Keratinocyte (primary cell): ENCODE results near the gene NGFR.

Source experiments
- CTCF ChIP-seq, 3 experiments: IDR thresholded peaks in 1 of 3; conservative IDR thresholded peaks in 1 of 3; optimal IDR thresholded peaks in 1 of 3; 2 replicates in 2 of 3; 3 replicates in 1 of 3; pipeline versions ENCODE3 to v1.5.1; 2011; ENCODE audit warnings: low read length in 3 of 3, mild to moderate bottlenecking in 3 of 3, moderate library complexity in 2 of 3, control low read depth in 1 of 3, inconsistent platforms in 1 of 3; ENCODE audit not compliant: insufficient read depth in 2 of 3; ENCODE audit errors: extremely low read depth in 1 of 3
- EZH2 ChIP-seq: IDR thresholded peaks from one replicate; pipeline ENCODE4 v1.6.1; 2012; ENCODE audit warnings: inconsistent platforms, mild to moderate bottlenecking, low read length, moderate library complexity

DNA sequence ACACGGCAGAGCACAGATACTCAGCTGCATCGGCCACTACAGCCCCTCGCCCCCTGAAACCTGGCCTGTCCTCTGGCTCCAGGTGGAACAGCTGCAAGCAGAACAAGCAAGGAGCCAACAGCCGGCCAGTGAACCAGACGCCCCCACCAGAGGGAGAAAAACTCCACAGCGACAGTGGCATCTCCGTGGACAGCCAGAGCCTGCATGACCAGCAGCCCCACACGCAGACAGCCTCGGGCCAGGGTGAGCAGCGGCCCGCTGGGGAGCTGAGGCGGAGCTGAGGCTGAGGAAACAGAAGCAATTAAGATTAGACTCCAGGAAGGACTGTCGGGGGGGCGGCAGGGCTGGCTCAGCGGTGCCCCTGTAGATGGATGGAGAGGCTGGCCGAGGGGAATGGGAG lies 16.7 kb downstream of the NGFR start:
- TF ChIP-seq CTCF (optimal IDR thresholded peaks at IDR 0.05 in 1 of 3, IDR thresholded peaks at IDR 0.05 in 1 of 3, conservative IDR thresholded peaks at IDR 0.05 in 1 of 3; ENCODE audit: extremely low read depth in 1 of 3, insufficient read depth in 2 of 3, low read length in 3 of 3): no peak
- TF ChIP-seq EZH2: no peak
